Fibroblast of skin of right biceps (primary cell): ENCODE measurements around the gene MDC1.
"Not testable (repeated sequence)": the region's sequence is repeated elsewhere in the genome, so short reads cannot be mapped to it uniquely, and the experiment has no call there.

Experiments used
- DNase-seq: peaks from one replicate; pipeline ENCODE4 v3.0.0-alpha.2; 2013

Gene MDC1

DNA sequence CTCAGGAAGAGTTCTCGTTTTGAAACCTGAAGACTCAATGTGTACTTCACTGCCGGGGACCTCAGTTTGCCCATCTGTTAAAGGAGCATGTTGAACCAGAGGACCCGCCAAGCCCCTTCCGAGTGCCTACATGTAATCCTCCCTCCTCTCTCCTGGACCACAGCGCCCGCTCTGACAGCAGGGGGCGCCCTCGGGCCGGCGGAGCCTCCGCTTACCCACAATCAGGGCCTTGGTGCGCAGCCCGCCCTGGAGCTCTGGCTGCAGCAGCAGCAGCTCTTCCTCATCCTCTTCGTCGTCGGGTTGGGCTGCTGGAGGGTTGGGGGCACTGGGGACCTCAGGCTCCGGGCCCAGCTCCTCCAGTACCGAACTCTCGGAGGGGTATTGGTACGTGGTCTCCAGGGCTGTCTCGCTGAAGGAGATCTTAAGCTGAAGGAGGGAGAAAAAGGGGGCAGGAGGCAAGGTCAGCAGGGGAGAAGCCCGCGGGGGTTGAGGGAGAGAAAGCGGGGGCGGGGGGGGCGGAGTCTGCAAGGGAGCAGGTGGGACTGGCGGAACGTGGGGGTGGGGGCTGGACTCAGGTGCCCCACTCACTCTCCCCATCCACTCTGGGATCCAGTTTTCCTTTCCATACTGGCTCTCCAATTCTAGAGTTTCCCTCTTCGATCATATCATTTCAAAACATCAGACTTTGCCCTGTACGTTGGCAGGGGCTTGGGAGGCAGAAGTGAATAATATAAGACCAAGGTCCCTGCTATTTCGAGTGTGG, 37.9 kb downstream of the MDC1 start:
- DNase-seq: peak; percentile 73

DNA sequence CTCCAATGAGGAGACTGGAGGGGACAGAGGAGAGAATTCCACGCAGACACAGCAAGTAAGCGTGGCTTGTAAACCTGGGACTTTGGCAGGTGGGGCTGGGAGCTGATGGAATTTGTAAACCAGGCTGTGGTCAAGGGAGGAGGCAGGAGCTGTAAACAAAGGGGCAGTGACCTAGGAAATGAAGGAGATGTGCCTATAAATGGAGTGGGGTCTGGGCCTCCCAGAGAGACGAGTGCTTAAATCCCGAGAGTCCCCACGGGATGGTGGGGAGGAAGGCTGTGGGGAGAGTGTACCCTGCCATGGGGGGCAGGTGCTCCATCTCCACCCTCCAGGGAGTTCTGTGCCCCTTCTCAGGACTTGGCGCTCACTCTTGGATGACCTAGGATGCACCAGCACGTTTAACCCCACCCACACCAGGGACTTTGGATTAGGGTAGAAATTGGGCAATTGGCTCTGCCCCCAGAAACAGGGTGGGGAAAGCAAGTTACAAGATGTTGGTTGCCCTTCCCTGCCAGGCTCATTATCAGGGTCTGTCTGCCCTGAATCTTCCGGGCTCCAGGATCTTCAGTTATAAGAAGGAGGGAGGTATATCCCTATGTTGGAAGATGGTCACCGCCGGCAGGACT, 40.3 kb downstream of the MDC1 start:
- DNase-seq: no peak

DNA sequence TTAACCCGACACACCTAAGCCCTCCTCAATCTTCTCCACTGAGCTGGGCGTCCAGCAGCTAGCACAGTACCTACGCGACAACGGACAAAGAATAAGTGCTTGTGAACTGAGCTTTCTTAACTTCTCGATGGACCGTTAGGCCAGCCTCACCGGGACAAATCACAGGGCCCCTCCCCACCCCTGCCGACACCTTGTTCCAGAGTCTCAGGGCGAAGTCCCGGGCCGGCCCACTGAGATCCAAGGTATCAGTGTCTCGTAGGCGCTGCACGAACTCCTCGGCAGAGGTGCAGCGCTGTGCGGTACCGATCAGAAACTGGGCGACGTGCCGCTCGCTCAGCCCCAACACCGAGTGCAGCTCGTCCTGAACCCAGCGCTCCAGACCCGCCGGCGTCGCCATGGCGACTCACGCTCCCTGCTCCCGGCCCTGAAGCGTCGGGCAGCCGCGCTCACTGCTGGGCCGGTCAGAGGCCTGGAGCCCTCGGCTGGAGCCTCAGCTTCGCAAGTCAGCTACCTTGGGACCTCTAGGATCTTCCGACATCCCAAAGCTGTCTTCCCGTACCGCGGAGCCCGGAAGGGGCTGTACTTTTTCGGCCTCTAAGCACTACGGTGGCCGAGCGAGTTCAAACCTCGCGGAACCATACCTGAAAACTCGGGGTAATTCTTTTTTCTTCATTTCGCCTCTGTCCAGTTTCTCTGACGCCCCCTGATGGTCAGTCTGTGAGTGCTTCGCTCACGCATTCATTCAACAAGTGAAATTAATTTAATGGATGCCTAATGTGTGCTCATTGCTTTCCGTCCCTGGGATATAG, 44.4 kb downstream of the MDC1 start, which contains the start of gene DHX16:
DHX16 (minus strand) TSS at position 562 of the 809 bp plus-strand sequence; CDS start at position 397, 165 bp downstream.
- peak; percentile 99 for DNase-seq

DNA sequence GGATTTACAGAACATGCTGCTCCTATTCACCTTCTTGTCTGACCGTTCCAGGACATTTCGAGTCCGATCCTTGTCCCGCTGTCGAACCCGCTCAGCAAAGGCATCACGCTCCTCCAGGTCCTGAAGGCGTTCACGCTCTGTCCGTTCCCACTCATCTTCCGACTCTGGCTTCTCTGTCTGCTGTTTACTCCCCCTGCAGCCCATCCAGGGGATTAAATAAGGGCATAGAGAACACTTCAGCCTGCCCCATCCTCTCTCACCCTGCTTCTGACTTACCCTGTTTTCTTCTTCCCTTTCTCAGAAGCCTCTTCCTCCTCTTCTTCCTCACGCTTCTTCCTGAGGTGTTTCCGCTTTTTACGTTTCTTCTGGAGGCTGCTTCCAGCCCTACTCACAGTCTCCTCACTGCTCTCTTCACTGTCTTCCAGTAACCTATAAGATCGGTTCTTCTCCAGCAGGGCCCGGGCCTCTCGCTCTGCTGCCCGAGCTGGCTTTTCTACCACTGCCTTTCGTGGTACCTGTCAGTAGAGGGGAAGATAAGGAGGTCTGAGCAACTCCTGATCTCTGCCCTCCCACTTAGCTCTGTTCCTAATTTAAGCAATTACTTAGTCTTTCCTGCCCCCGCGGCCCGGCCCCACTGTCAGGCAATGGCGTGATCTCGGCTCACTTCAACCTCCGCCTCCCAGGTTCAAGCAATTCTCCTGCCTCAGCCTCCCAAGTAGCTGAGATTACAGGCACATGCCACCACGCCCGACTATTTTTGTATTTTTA, 46.1 kb downstream of the MDC1 start:
- DNase-seq: no peak

DNA sequence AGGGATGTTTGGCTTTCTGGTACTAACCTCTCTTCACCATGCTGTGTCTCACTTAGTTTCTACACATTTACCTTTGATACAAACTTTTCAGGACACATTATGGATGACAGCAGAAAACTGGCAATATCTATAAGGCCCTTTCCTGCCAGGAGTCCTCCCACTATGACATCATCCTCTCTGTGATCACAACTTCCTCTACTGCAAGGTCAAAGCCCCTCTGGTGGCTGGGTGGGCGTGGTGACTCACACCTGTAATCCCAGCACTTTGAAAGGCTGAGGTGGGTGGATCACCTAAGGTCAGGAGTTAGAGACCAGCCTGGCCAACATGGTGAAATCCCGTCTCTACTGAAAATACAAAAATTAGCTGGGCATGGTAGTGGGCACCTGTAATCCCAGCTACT, 50.8 kb downstream of the MDC1 start:
- not testable (repeated sequence) for DNase-seq

DNA sequence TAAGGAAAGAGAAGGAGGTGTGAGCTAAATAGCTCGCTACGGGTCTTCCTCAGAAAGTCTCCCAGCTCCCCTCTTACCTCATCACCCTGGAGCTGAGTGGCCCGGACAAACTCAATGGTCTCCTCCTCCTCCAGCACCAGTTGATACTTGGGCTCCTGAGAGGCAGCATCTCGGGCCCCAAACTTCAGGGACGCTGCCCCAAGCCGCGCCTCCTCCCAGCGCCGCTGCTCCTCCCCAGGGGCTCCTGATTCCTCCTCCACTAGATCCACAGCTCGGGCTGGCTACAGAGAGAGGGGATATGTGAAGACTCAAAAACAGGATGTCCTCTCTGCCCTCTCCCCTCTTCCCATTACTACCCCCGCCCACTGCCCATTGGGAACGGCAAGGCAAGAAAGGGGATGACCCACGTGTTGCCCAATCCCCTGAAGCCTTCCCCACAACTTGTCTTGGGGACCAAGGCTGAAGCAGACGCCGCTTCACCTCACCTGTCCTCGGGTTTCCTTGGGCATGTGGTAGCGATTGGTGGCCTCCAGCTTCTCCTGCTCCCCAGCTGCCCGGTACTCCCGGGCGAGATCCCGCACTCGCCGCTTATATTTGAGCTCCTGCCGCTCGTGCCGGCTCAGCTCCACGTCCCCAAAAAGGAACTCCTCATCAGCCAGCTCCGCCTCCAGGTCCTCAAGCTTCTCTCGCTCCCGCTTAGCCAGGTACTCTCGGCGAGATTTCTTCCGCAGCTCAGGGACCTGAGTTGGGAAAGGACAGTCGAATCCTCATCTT, 51.9 kb downstream of the MDC1 start:
- no peak for DNase-seq

DNA sequence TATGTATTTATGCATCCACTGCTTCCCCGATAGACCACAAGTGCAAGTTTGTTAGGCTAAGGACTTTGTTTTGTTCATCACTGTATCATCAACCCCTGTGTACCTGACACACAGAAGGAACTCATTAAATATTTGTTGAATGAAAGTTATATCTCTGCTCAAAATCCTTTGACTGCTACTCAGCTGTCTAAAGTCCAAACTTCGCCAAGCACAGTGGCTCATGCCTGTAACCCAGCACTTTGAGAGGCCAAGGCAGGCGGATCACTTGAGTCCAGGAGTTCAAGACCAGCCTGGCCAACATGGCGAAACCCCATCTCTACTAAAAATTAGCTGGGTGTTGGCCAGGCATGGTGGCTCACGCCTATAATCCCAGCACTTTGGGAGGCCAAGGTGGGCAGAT, 59.2 kb downstream of the MDC1 start:
- not testable (repeated sequence) for DNase-seq

DNA sequence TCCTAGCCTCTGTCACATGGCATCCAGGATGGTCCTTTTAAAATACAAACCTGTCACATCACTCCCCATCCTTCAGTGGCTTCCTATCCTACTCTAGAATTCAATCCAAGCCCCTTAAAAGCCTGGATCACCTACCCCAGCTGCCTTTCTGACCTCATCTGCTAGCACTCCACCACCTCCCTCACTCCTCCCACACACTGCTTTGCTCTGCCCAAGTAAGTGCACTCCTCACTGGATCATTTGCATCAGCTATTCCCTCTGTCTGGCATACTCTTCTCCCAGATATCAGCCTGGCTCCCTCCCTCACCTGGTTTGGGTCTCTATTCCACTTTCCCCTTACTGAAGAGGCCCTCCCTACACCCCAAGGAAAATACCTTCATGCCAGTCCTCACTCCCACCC, 59.6 kb downstream of the MDC1 start:
- DNase-seq: no peak

DNA sequence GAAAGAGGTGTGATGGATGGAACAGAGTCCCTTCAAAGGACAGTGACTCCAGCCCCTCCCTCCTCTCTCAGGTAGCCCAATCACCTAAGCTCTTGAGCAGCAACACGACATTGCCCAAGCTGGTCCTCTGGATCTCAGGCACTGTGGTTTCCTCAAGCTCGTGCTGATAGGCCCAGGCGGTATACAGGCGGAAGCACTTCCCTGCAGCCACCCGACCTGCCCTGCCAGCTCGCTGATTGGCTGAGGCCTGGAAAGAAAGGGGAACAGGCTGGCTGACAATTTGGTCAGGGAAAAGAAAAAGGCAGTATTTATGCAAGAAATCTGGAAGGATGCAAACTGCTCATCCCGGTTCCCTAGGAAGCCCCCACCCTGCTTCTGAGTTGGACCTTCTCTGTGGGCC, 60.6 kb downstream of the MDC1 start:
- DNase-seq: no peak

DNA sequence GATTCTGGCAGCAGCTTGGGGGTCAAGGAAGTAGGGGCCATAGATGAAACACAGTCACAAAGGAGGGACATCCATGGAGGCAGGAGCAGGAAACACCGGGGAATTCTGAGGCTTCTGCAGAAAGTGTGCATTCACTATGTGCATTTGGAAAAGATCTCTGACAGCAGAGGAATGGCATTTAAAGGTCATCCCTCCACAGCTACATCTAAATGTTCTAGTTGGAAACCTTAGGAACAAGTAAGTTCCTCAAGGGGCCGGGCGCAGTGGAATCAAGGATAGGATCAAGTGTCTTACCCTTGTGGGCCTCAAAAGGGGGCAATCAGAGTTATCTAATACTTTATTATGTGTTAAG, 61.4 kb downstream of the MDC1 start:
- no peak for DNase-seq

DNA sequence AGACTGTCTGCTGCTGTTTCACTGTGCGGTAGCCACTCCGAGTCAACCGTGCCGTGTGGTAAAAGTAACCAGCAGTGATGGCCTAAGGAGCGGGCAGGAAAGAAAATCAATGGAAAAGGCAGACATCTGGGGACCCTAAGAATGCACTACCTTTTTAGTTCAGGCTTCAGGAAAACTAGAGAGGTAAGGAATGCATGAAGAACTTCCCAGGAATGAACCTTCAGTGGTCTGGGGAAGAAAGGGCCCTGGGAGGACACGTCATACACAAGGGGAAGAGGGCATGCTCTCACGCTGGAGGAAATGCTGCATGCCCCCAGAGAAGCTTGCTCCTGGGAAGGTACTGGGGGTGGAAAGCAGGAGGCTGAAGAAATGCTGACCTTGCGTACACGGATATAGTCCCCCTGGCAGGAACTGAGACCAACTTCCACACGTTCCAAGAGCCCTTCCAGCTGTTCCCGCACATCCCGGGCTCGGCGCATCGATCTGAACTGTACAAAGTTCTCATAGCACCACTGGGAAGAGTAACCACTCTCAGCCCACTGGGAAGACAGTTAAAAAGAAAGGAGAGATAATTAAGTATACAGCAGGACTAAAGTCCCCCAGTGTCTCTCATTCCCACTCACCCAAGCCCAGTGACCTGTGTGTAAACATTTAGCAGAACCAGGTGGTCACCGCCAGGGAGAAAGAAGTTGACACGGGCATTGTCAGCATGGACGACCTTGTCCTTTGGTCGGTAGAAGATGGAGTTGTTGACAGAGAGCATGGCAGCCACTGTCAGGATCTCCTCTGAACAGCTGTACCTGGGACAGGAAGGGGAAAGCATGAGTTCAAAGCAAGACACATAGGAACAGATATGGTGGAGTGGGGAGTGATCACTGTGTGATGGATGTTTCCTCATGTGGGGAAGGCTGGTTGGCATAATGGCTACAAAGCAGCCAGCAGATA, 62.0 kb downstream of the MDC1 start:
- no peak for DNase-seq

DNA sequence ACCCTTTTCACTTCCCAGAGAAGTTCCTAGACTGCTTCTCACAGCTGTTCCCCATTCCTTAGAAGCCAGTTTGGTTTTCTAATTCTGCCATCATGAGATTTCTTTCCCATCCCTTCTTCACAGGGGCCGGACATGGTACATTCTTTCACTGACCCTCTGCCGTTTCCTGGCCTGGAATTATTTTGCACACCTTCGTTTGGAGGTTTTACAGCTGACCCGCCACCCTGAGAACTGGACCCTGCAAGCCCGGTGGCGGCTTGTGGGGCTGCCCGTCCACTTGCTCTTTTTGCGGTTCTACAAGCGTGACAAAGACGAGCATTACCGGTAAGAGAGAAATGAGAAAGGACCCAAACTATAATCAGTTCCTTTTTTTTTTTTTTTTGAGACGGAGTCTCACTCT, 65.9 kb downstream of the MDC1 start:
- no peak for DNase-seq
